22Rv1 (cell line): ENCODE data around the gene ARPC2.

Source experiments
- ZFX ChIP-seq: fragments of 450-650 bp; IDR thresholded peaks from 2 replicates; pipeline ENCODE4 v1.6.1; 2017; ENCODE audit warnings: antibody characterized with exemption, borderline replicate concordance
- TF ChIP-seq, protein P1 (sequence below): fragments of 450-650 bp; IDR thresholded peaks from 2 replicates; pipeline ENCODE4 v1.5.1; 2017; ENCODE audit warnings: mild to moderate bottlenecking

- TF ChIP-seq, protein P1, sequence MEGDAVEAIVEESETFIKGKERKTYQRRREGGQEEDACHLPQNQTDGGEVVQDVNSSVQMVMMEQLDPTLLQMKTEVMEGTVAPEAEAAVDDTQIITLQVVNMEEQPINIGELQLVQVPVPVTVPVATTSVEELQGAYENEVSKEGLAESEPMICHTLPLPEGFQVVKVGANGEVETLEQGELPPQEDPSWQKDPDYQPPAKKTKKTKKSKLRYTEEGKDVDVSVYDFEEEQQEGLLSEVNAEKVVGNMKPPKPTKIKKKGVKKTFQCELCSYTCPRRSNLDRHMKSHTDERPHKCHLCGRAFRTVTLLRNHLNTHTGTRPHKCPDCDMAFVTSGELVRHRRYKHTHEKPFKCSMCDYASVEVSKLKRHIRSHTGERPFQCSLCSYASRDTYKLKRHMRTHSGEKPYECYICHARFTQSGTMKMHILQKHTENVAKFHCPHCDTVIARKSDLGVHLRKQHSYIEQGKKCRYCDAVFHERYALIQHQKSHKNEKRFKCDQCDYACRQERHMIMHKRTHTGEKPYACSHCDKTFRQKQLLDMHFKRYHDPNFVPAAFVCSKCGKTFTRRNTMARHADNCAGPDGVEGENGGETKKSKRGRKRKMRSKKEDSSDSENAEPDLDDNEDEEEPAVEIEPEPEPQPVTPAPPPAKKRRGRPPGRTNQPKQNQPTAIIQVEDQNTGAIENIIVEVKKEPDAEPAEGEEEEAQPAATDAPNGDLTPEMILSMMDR, result no peak
- no peak for TF ChIP-seq ZFX
Measured at GRCh38 chr2:218187296-218188015, 29.5 kb upstream of the ARPC2 start.
